Measurements from ENCODE around the gene MSRB1.

MSRB1 gene

DNA sequence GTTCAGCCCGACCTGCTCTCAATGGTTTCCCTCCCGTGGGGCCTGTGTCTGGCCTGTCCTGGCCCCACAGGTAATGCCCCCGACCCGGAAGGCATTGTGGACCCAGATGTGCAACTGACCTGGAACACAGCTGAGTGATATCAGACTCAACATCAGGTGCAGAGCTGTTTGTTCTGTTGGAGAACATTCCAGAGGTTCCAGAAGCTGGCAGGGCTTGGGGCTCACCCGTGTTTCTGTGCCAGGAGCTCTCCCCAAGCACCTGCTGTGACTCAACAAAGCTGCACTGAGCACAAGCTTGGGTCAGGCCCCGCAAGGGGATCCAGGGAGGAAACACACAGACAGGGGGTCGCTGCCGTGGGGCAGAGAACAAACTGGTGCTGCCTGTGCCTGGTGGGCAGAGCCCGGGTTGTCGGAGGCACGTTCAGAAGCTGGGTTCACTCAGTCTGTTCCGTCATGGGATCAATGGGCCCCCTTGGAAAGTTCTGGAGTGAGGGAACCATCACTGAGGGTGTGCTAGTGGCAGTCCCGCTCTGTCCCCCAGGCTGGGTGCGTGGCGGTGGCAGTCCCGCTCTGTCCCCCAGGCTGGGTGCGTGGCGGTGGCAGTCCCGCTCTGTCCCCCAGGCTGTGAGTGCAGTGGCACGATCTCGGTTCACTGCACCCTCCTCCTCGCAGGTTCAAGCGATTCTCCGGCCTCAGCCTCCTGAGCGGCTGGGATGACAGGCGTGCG is 46.9 kb downstream of the MSRB1 start:
- DNase-seq (ENCODE audit: low read depth in 2 of 2) = no peak

DNA sequence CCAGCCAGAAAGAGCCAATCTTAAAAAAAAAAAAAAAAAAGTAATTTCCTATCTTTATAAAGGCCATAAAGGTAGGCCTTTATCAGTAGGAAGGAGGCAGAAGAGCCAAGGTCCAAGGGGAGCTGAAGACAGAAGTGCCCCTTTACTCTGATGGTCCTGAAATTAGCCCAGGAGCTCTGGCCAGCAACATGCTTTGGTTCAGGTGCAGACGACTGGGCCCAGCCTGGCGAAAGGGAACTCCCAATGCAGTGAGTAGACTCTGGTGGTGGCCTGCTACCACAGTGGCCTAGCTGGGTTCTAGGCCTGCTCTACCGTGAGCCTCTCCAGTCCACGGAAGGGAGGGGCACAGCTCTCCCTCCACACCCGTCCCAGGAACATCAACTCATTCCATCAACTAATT is 47.9 kb downstream of the MSRB1 start:
- no peak for DNase-seq (ENCODE audit: low read depth in 2 of 2)

DNA sequence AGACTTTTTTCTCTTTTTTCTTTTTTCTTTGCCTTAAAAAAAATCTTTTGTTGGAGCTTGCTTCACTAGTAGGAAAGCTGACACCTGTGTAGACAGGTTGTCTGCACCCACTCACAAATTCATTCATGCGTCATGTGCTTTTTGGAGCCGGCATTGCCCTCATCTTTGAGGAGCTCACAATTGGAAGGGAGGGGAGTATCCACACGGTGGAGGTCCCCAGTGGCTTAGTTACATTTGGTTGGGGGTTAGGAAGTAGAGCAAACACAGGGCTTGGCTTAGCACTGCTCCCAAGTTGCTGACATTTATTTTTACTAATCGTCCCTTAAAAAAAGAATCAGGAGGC is 52.3 kb downstream of the MSRB1 start:
- DNase-seq (ENCODE audit: low read depth in 2 of 2) = no peak

- DNase-seq (ENCODE audit: low read depth in 2 of 2) = no peak
These were observed 52.8 kb downstream of the MSRB1 start for GRCh38 chr16:1890024-1890707.
